HepG2 (cell line): ENCODE data around the gene SOBP. TPM values are rescaled to one million over a fixed set of nuclear protein-coding genes. Genes with fewer than 3 reads are reported as not detected.

Experiments used
- ATAC-seq: fragments of 200-7000 bp; cut with Tn5 transposase; 3 replicates; pipeline ENCODE4 v1.9.1; 2020; ENCODE audit warnings: mild to moderate bottlenecking, moderate library complexity
- BruUV-seq: library from RNA; stranded (reverse); fragments of 400-500 nt; replicated peaks from 2 replicates; lab custom pipeline; 2021; lab: Mats Ljungman, UMichigan
- CTCF ChIA-PET: fragments of 300-600 bp; formaldehyde crosslinking; extraction: SDS; loops from one replicate; lab custom pipeline; 2021; ENCODE audit warnings: low total read pairs, inconsistent platforms, low intra/inter-chr PET ratio; lab: Yijun Ruan, JAX
- POLR2A ChIA-PET: fragments of 350-600 bp; sonication (Branson Sonifier 250); formaldehyde crosslinking; loops from one replicate; lab custom pipeline; 2020; ENCODE audit warnings: antibody characterized with exemption, inconsistent platforms; lab: Yijun Ruan, JAX
- DNase-seq: peaks from one replicate; pipeline ENCODE4 v3.0.0-alpha.2; 2015; ENCODE audit warnings: low spot score
- FAIRE-seq: peaks from 3 replicates; lab custom pipeline; 2011; peaks lifted over from hg19 to GRCh38; lab: Jason Lieb, UNC
- H2AFZ ChIP-seq: one replicate; pipeline ENCODE4 v1.6.1; 2011; ENCODE audit warnings: low read length, inconsistent platforms
- H3K27ac ChIP-seq: fragments of 300-600 bp; 3 replicates; pipeline ENCODE4 v1.8.0; 2011; ENCODE audit warnings: mixed run types, mild to moderate bottlenecking, mixed read lengths, low read length, inconsistent platforms; ENCODE audit not compliant: insufficient read depth; ENCODE audit errors: extremely low read length
- H3K27me3 ChIP-seq, 2 experiments: fragments of 200-600 bp in 1 of 2; 2 replicates in 1 of 2; 3 replicates in 1 of 2; pipeline versions ENCODE4 v1.6.0 to v1.8.0; 2011; ENCODE audit warnings: low read length in 2 of 2, mild to moderate bottlenecking in 2 of 2, moderate library complexity in 2 of 2, inconsistent platforms in 1 of 2; ENCODE audit not compliant: insufficient read depth in 2 of 2, control insufficient read depth in 1 of 2
- H3K36me3 ChIP-seq, 2 experiments: fragments of 200-600 bp in 1 of 2; replicated peaks in 1 of 2; 2 replicates in 1 of 2; 3 replicates in 1 of 2; pipeline versions ENCODE4 v1.5.1 to v1.8.0; 2011; ENCODE audit warnings: low read length in 2 of 2, inconsistent platforms in 1 of 2; ENCODE audit not compliant: insufficient read depth in 2 of 2, control insufficient read depth in 1 of 2
- H3K4me1 ChIP-seq: 2 replicates; pipeline ENCODE4 v1.5.1; 2012; ENCODE audit warnings: low read length, inconsistent platforms; ENCODE audit not compliant: insufficient read depth
- H3K4me2 ChIP-seq: 2 replicates; pipeline ENCODE4 v1.6.0; 2011; ENCODE audit warnings: low read depth, low read length, inconsistent platforms
- H3K4me3 ChIP-seq, 3 experiments: fragments of 200-600 bp in 1 of 3; sonication (generic), shearing (Covaris generic) in 1 of 3; replicated peaks in 1 of 3; 2 replicates each; pipeline ENCODE4 v1.5.1; 2011 to 2016; ENCODE audit warnings: low read length in 3 of 3, inconsistent platforms in 2 of 3, low read depth in 2 of 3, mild to moderate bottlenecking in 2 of 3, control low read depth in 1 of 3, mixed read lengths in 1 of 3; ENCODE audit not compliant: insufficient read depth in 1 of 3
- H3K79me2 ChIP-seq: one replicate; pipeline ENCODE4 v1.6.1; 2011; ENCODE audit warnings: low read length, inconsistent platforms; ENCODE audit not compliant: insufficient read depth
- H3K9ac ChIP-seq: 2 replicates; pipeline ENCODE4 v1.6.0; 2011; ENCODE audit warnings: mild to moderate bottlenecking, low read depth, low read length, inconsistent platforms; ENCODE audit not compliant: insufficient read depth
- H3K9me3 ChIP-seq: 2 replicates; pipeline ENCODE4 v1.5.1; 2012; ENCODE audit warnings: mild to moderate bottlenecking, low read length
- H4K20me1 ChIP-seq: 2 replicates; pipeline ENCODE4 v1.6.0; 2011; ENCODE audit warnings: inconsistent platforms, mild to moderate bottlenecking, low read length, moderate library complexity; ENCODE audit not compliant: insufficient read depth
- HNRNPLL ChIP-seq: fragments of 200-400 bp; formaldehyde crosslinking; IDR thresholded peaks from 2 replicates; pipeline ENCODE4 v1.6.1; 2017; ENCODE audit warnings: mild to moderate bottlenecking, low read depth, low read length; ENCODE audit not compliant: poor library complexity, severe bottlenecking
- POLR2AphosphoS2 ChIP-seq: IDR thresholded peaks from 2 replicates; pipeline ENCODE4 v1.6.1; 2011; ENCODE audit warnings: low read depth, low read length, improper control_type of control experiment
- STAT5B ChIP-seq: sonication (generic); formaldehyde crosslinking; IDR thresholded peaks from 2 replicates; pipeline ENCODE4 v1.4.0; 2020; ENCODE audit warnings: missing genetic modification reagents
- TSC22D2 ChIP-seq: sonication (generic); formaldehyde crosslinking; IDR thresholded peaks from 2 replicates; pipeline ENCODE4 v1.5.1; 2020; ENCODE audit warnings: missing genetic modification reagents, mild to moderate bottlenecking, borderline replicate concordance
- U2AF1 ChIP-seq: fragments of 200-400 bp; formaldehyde crosslinking; optimal IDR thresholded peaks from 2 replicates; pipeline ENCODE3; 2017; ENCODE audit warnings: mild to moderate bottlenecking, low read depth, low read length
- YY1 ChIP-seq: IDR thresholded peaks from 2 replicates; pipeline ENCODE4 v1.6.1; 2011; ENCODE audit warnings: low read length, low read depth, moderate library complexity, mild to moderate bottlenecking; ENCODE audit not compliant: insufficient read depth, insufficient replicate concordance
- ZNF136 ChIP-seq: sonication (generic); formaldehyde crosslinking; IDR thresholded peaks from 2 replicates; pipeline ENCODE4 v1.8.1; 2022; ENCODE audit warnings: low read depth, mild to moderate bottlenecking, moderate library complexity, missing genetic modification reagents
- ZNF607 ChIP-seq: sonication (generic); formaldehyde crosslinking; IDR thresholded peaks from 2 replicates; pipeline ENCODE4 v1.5.1; 2020; ENCODE audit warnings: missing genetic modification reagents, mild to moderate bottlenecking, borderline replicate concordance
- ZSCAN31 ChIP-seq: sonication (generic); formaldehyde crosslinking; IDR thresholded peaks from 2 replicates; pipeline ENCODE4 v1.5.0; 2020; ENCODE audit warnings: low read depth, mild to moderate bottlenecking, missing genetic modification reagents
- WGBS: methylation state at CpG from one replicate; pipeline ENCODE4 v1.1.6; 2017; ENCODE audit warnings: low lambda C conversion rate; 5-methylcytosine and 5-hydroxymethylcytosine counted together
- in situ Hi-C: cut with HindIII; loops from 2 replicates; pipeline ENCODE4 v1.10.0; 2017; ENCODE audit warnings: low pct_unique_long_range_greater_than_20kb; ENCODE audit not compliant: extremely low pct_ligation_motif_present
- intact Hi-C: fragments of 100-400 bp; cut with micrococcal nuclease; formaldehyde crosslinking; loops from one replicate; pipeline ENCODE4 v1.10.0; 2022; ENCODE audit not compliant: unreplicated experiment
- polyA plus RNA-seq, 8 experiments: library from polyadenylated mRNA; depleted of rRNA in 3 of 8; stranded (reverse) in 7 of 8; unstranded in 1 of 8; fragments of >200 nt; fragmentation: Illumina TruSeq in 4 of 8; extraction: Trizol in 4 of 8; gene quantifications; 2 replicates each; pipeline versions ENCODE4 v1.2.1 to v1.2.3, GENCODE V29; 2011 to 2016; ENCODE audit warnings: low read depth in 4 of 8, missing spikeins in 1 of 8, mixed read lengths in 1 of 8; ENCODE audit not compliant: insufficient read depth in 1 of 8
- total RNA-seq, 5 experiments: library from RNA; depleted of rRNA; stranded (reverse); fragments of >200 nt; fragmentation: Illumina TruSeq; extraction: Trizol; gene quantifications; 2 replicates each; pipeline ENCODE4 v1.2.3, GENCODE V29; 2016; ENCODE audit warnings: low read depth in 1 of 5
- TF ChIP-seq, protein P1 (sequence below): sonication (generic); formaldehyde crosslinking; IDR thresholded peaks from 2 replicates; pipeline ENCODE4 v1.4.0; 2020; ENCODE audit warnings: missing genetic modification reagents, borderline replicate concordance

Gene SOBP
- total and polyA plus RNA-seq, 2 of the 13 experiments (the other 11 are each of a cell fraction or from before 2014, with no cell fraction given): 1.5 to 6.9 TPM

DNA sequence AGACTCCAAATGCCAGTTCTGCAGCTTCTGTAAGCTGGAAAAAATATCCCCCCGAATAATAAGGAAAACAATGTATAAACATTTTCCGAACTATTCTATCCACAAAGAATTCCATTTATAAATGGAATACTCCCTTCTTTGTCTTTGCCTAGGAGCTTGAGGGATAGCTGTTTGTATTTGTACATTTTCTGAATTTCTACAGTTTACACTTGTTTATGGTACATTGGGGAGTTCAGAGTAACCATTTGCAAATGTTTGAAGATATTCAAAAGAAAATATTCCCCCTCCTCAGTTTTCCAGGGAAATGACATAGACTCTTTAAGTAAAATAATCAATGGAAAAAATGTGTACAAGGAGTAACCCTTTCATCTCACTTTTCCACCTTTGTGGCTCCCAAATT lies 149.6 kb downstream of the SOBP start:
- Histone ChIP-seq H3K9me3 (no peaks in the 10 kb centered on the region), H2AFZ (no peak overlapping the region), H3K4me1 (no peaks in the 10 kb centered on the region), H3K4me3 (no peak overlapping the region), H3K9ac (no peak overlapping the region), H3K79me2 (no peaks in the 10 kb centered on the region), H4K20me1 (no peaks in the 10 kb centered on the region), H3K4me2 (no peak overlapping the region), H3K36me3 (peaks cover 12 to 31% of the 10 kb centered on the region in 2 experiments), H3K27me3 (no peaks in the 10 kb centered on the region), H3K27ac (no peak overlapping the region)
- FAIRE-seq (no peak), ATAC-seq (no peak), DNase-seq (no peak)
- intact Hi-C loops: no loop called here
- TF ChIP-seq ZNF607 (CRISPR knock-in tag) (no peak), POLR2AphosphoS2 (no peak), ZNF136 (no peak), STAT5B (no peak), U2AF1 (no peak), YY1 (no peak), TSC22D2 (no peak), ZSCAN31 (CRISPR knock-in tag) (no peak), HNRNPLL (no peak)
- TF ChIP-seq, protein P1, sequence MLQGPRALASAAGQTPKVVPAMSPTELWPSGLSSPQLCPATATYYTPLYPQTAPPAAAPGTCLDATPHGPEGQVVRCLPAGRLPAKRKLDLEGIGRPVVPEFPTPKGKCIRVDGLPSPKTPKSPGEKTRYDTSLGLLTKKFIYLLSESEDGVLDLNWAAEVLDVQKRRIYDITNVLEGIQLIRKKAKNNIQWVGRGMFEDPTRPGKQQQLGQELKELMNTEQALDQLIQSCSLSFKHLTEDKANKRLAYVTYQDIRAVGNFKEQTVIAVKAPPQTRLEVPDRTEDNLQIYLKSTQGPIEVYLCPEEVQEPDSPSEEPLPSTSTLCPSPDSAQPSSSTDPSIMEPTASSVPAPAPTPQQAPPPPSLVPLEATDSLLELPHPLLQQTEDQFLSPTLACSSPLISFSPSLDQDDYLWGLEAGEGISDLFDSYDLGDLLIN (CRISPR knock-in tag): no peak
- CTCF ChIA-PET: no interaction called here
- in situ Hi-C loops: no loop called here
- POLR2A ChIA-PET: no interaction called here
- TSS peak; percentile 18 for BruUV-seq
- 50% methylated on average over 2 of the region's 2 CpGs for WGBS
